IMR-90 (cell line): ENCODE results near the gene SAT1. TPM values are rescaled to one million over a fixed set of nuclear protein-coding genes. Genes with fewer than 3 reads are reported as not detected.
A peak's percentile ranks its signal among the peaks of the same experiment; 100 is the strongest.

Experiments
- ATAC-seq: fragments of 200-7000 bp; cut with Tn5 transposase; 2 replicates; pipeline ENCODE4 v1.9.1; 2020; ENCODE audit warnings: low read depth, mild to moderate bottlenecking, moderate library complexity
- BruUV-seq: library from RNA; stranded (reverse); fragments of 400-500 nt; replicated peaks from 2 replicates; lab custom pipeline; 2021; lab: Mats Ljungman, UMichigan
- CTCF ChIA-PET: fragments of 300-600 bp; formaldehyde crosslinking; extraction: SDS; loops from one replicate; lab custom pipeline; 2021; ENCODE audit warnings: antibody characterized with exemption; lab: Yijun Ruan, JAX
- POLR2A ChIA-PET: fragments of 300-600 bp; sonication (Branson Sonifier 250); formaldehyde crosslinking; loops from one replicate; lab custom pipeline; 2022; ENCODE audit warnings: antibody characterized with exemption; ENCODE audit not compliant: unreplicated experiment; lab: Charles Lee
- DNase-seq: peaks from one replicate; pipeline ENCODE4 v3.0.0; 2013
- H2AFZ ChIP-seq: replicated peaks from 2 replicates; pipeline ENCODE3; 2013; ENCODE audit warnings: low read length, mild to moderate bottlenecking; ENCODE audit not compliant: poor library complexity
- H2AK5ac ChIP-seq: 2 replicates; pipeline ENCODE4 v1.6.1; 2013; ENCODE audit warnings: low read depth, low read length, inconsistent platforms
- H2AK9ac ChIP-seq: replicated peaks from 2 replicates; pipeline ENCODE3; 2013; ENCODE audit warnings: mild to moderate bottlenecking, low read depth, low read length, moderate library complexity; ENCODE audit not compliant: poor library complexity
- H2BK120ac ChIP-seq: 2 replicates; pipeline ENCODE4 v1.6.1; 2013; ENCODE audit warnings: low read depth, low read length, inconsistent platforms
- H2BK15ac ChIP-seq: 3 replicates; pipeline ENCODE4 v1.6.1; 2013; ENCODE audit warnings: low read depth, low read length, inconsistent platforms
- H2BK20ac ChIP-seq: 2 replicates; pipeline ENCODE4 v1.6.1; 2013; ENCODE audit warnings: low read depth, mild to moderate bottlenecking, inconsistent platforms, low read length, moderate library complexity
- H2BK5ac ChIP-seq: 2 replicates; pipeline ENCODE4 v1.6.1; 2013; ENCODE audit warnings: mild to moderate bottlenecking, low read depth, low read length, inconsistent platforms; ENCODE audit not compliant: poor library complexity, severe bottlenecking
- H3K14ac ChIP-seq: replicated peaks from 2 replicates; pipeline ENCODE4 v1.6.1; 2013; ENCODE audit warnings: low read depth, low read length, inconsistent platforms
- H3K18ac ChIP-seq: 2 replicates; pipeline ENCODE4 v1.6.1; 2013; ENCODE audit warnings: low read depth, low read length, control low read depth
- H3K23ac ChIP-seq: 2 replicates; pipeline ENCODE4 v1.6.1; 2013; ENCODE audit warnings: low read depth, low read length, inconsistent platforms
- H3K27ac ChIP-seq: 2 replicates; pipeline ENCODE4 v1.5.1; 2013; ENCODE audit warnings: mild to moderate bottlenecking, control low read depth, low read length; ENCODE audit not compliant: insufficient read depth
- H3K27me3 ChIP-seq: 2 replicates; pipeline ENCODE4 v1.6.1; 2013; ENCODE audit warnings: low read length; ENCODE audit not compliant: control insufficient read depth, insufficient read depth
- H3K36me3 ChIP-seq: 2 replicates; pipeline ENCODE4 v1.6.1; 2013; ENCODE audit warnings: low read length, mixed read lengths; ENCODE audit not compliant: control insufficient read depth, insufficient read depth
- H3K4ac ChIP-seq: 2 replicates; pipeline ENCODE4 v1.6.1; 2013; ENCODE audit warnings: low read depth, low read length, inconsistent platforms
- H3K4me1 ChIP-seq: 2 replicates; pipeline ENCODE4 v1.6.1; 2013; ENCODE audit warnings: low read length, mixed read lengths; ENCODE audit not compliant: control insufficient read depth, insufficient read depth
- H3K4me2 ChIP-seq: 2 replicates; pipeline ENCODE4 v1.6.1; 2013; ENCODE audit warnings: low read depth, mild to moderate bottlenecking, control low read depth, low read length, moderate library complexity
- H3K4me3 ChIP-seq: 2 replicates; pipeline ENCODE4 v1.5.1; 2013; ENCODE audit warnings: low read depth, mild to moderate bottlenecking, control low read depth, low read length, moderate library complexity; ENCODE audit not compliant: insufficient read depth
- H3K56ac ChIP-seq: 2 replicates; pipeline ENCODE4 v1.6.1; 2013; ENCODE audit warnings: low read length, inconsistent platforms; ENCODE audit not compliant: insufficient read depth; ENCODE audit errors: extremely low read depth
- H3K79me1 ChIP-seq, 2 experiments: 2 replicates each; pipeline ENCODE4 v1.6.1; 2013; ENCODE audit warnings: low read length in 2 of 2, inconsistent platforms in 1 of 2, low read depth in 1 of 2
- H3K9ac ChIP-seq: 2 replicates; pipeline ENCODE4 v1.6.1; 2013; ENCODE audit warnings: low read depth, low read length, control low read depth
- H3K9me1 ChIP-seq: 2 replicates; pipeline ENCODE4 v1.6.1; 2013; ENCODE audit warnings: low read length, inconsistent platforms; ENCODE audit not compliant: insufficient read depth
- H3K9me3 ChIP-seq: 2 replicates; pipeline ENCODE4 v1.6.1; 2013; ENCODE audit warnings: low read length; ENCODE audit not compliant: control insufficient read depth, insufficient read depth
- H4K20me1 ChIP-seq: 2 replicates; pipeline ENCODE4 v1.6.1; 2013; ENCODE audit warnings: low read length, inconsistent platforms; ENCODE audit not compliant: insufficient read depth
- H4K5ac ChIP-seq: 2 replicates; pipeline ENCODE4 v1.6.1; 2013; ENCODE audit warnings: mild to moderate bottlenecking, low read depth, low read length, control low read depth
- H4K8ac ChIP-seq, 2 experiments: 2 replicates each; pipeline ENCODE4 v1.6.1; 2013; ENCODE audit warnings: low read depth in 2 of 2, low read length in 2 of 2, control low read depth in 1 of 2, inconsistent platforms in 1 of 2
- H4K91ac ChIP-seq: 2 replicates; pipeline ENCODE4 v1.6.1; 2013; ENCODE audit warnings: low read depth, low read length, inconsistent platforms; ENCODE audit not compliant: insufficient read depth
- CEBPB ChIP-seq: IDR thresholded peaks from 2 replicates; pipeline ENCODE4 v1.6.1; 2012; ENCODE audit warnings: low read depth, low read length, improper control_type of control experiment
- CHD1 ChIP-seq: IDR thresholded peaks from 2 replicates; pipeline ENCODE4 v1.6.1; 2012; ENCODE audit warnings: low read depth, low read length, improper control_type of control experiment
- ELK1 ChIP-seq: fragments of 150-350 bp; IDR thresholded peaks from 2 replicates; pipeline ENCODE4 v1.6.1; 2016; ENCODE audit warnings: low read depth, mild to moderate bottlenecking, low read length, moderate library complexity, borderline replicate concordance
- MXI1 ChIP-seq: IDR thresholded peaks from 2 replicates; pipeline ENCODE4 v1.6.1; 2012; ENCODE audit warnings: low read depth, mild to moderate bottlenecking, low read length, moderate library complexity, borderline replicate concordance
- NFE2L2 ChIP-seq: fragments of 150-350 bp; IDR thresholded peaks from 2 replicates; pipeline ENCODE4 v1.6.1; 2016; ENCODE audit warnings: low read depth, mild to moderate bottlenecking, low read length
- SMC3 ChIP-seq: fragments of 150-350 bp; IDR thresholded peaks from 2 replicates; pipeline ENCODE4 v1.6.1; 2016; ENCODE audit warnings: low read depth, mild to moderate bottlenecking, antibody characterized with exemption, low read length, moderate library complexity
- WGBS, 2 experiments: methylation state at CpG; one replicate each; pipeline versions ENCODE4 v1.1.5 to v1.1.7; 2013; ENCODE audit warnings: missing lambda C conversion rate in 2 of 2; ENCODE audit not compliant: insufficient read length in 1 of 2; ENCODE audit errors: extremely low coverage in 2 of 2; 5-methylcytosine and 5-hydroxymethylcytosine counted together
- dilution Hi-C: fragments of 300-500 bp; cut with HindIII; formaldehyde crosslinking; loops from one replicate; pipeline ENCODE4 v1.14.3; 2018; ENCODE audit warnings: low sequenced_read_pairs; ENCODE audit not compliant: unreplicated experiment
- in situ Hi-C: fragments of 300-500 bp; cut with MboI; formaldehyde crosslinking; loops from 3 replicates; pipeline ENCODE4 v1.14.3; 2019; ENCODE audit warnings: low sequenced_read_pairs, inconsistent platforms, mixed read lengths
- intact Hi-C: fragments of 100-400 bp; cut with micrococcal nuclease; formaldehyde crosslinking; loops from 2 replicates; pipeline ENCODE4 v1.10.0; 2022
- polyA plus RNA-seq, 3 experiments: library from polyadenylated mRNA; depleted of rRNA; stranded (reverse); fragments of >200 nt; gene quantifications; 2 replicates each; pipeline ENCODE4 v1.2.3, GENCODE V29; 2012; ENCODE audit warnings: low replicate concordance in 1 of 3
- total RNA-seq: library from RNA; depleted of rRNA; stranded (reverse); fragments of >200 nt; gene quantifications from 2 replicates; pipeline ENCODE4 v1.2.3, GENCODE V29; 2012

The SAT1 gene
- total and polyA plus RNA-seq, 2 of the 4 experiments (the other 2 are of a cell fraction): 55.9 to 92.8 TPM

GRCh38 chrX:23828881-23829280 is 45.9 kb downstream of the SAT1 start:
- no peak overlapping the region for H4K91ac ChIP-seq
- H2BK15ac ChIP-seq: no peak overlapping the region
- no peak overlapping the region for H3K4ac ChIP-seq
- WGBS, 2 experiments: no CpG with 5 or more reads among the region's 5 CpGs
- H3K4me3 ChIP-seq: no peak overlapping the region
- H3K56ac ChIP-seq: no peak overlapping the region
- no peak overlapping the region for H2BK5ac ChIP-seq
- intact Hi-C loops: no loop called here
- no peak for TF ChIP-seq SMC3
- TF ChIP-seq CEBPB: no peak
- TF ChIP-seq MXI1: no peak
- no peak for TF ChIP-seq ELK1
- no peak for TF ChIP-seq CHD1
- TF ChIP-seq NFE2L2: no peak
- no peak overlapping the region for H3K27ac ChIP-seq
- no peak overlapping the region for H2BK20ac ChIP-seq
- H4K5ac ChIP-seq: no peak overlapping the region
- H3K9me1 ChIP-seq: no peaks in the 10 kb centered on the region
- no peaks in the 10 kb centered on the region for H3K79me1 ChIP-seq
- DNase-seq (peak; percentile 11), ATAC-seq (peak; percentile 61)
- no peak overlapping the region for H3K18ac ChIP-seq
- no peaks in the 10 kb centered on the region for H3K36me3 ChIP-seq
- no TSS peak for BruUV-seq
- no peaks in the 10 kb centered on the region for H4K20me1 ChIP-seq
- no peak overlapping the region for H2AFZ ChIP-seq
- no peaks in the 10 kb centered on the region; the same call in 1 of the 2 replicates for H3K27me3 ChIP-seq
- CTCF ChIA-PET: no interaction called here
- H4K8ac ChIP-seq: no peak overlapping the region
- no peak overlapping the region for H3K9ac ChIP-seq
- no peak overlapping the region for H2AK9ac ChIP-seq
- no peak overlapping the region for H3K4me2 ChIP-seq
- no peak overlapping the region for H3K23ac ChIP-seq
- in situ Hi-C loops: no loop called here
- H2AK5ac ChIP-seq: no peak overlapping the region
- no peaks in the 10 kb centered on the region for H3K9me3 ChIP-seq
- H3K14ac ChIP-seq: no peak overlapping the region
- POLR2A ChIA-PET: no interaction called here
- no peaks in the 10 kb centered on the region for H3K4me1 ChIP-seq
- H2BK120ac ChIP-seq: no peak overlapping the region
- dilution Hi-C loops: no loop called here
